IPS-11a (cell line): ENCODE data around the gene SLC38A5.
A peak's percentile ranks its signal among the peaks of the same experiment; 100 is the strongest.
"Not testable (repeated sequence)": the region's sequence is repeated elsewhere in the genome, so short reads cannot be mapped to it uniquely, and the experiment has no call there.

ENCODE experiments used
- H3K4me3 ChIP-seq: one replicate; pipeline ENCODE4 v1.5.1; 2013; ENCODE audit warnings: low read depth, low read length, control low read depth

The SLC38A5 gene

GRCh38 chrX:48470110-48470832 lies at the start of gene SLC38A5:
SLC38A5 (minus strand) TSS chrX:48470260; CDS start chrX:48467924, 2,336 bp downstream.
- peak within 1 kb of the TSS; percentile 57 for H3K4me3 ChIP-seq

GRCh38 chrX:48519481-48519880 lies 49.4 kb upstream of the SLC38A5 start:
- H3K4me3 ChIP-seq: not testable (repeated sequence)

GRCh38 chrX:48516987-48517386 lies 46.9 kb upstream of the SLC38A5 start:
- no peak overlapping the region for H3K4me3 ChIP-seq

- no peak overlapping the region for H3K4me3 ChIP-seq
These were observed 46.2 kb upstream of the SLC38A5 start for GRCh38 chrX:48516285-48516684.

- H3K4me3 ChIP-seq: no peak overlapping the region
These were observed 45.8 kb upstream of the SLC38A5 start for GRCh38 chrX:48515842-48516241.

GRCh38 chrX:48514868-48515460 lies 44.9 kb upstream of the SLC38A5 start:
- H3K4me3 ChIP-seq: no peak overlapping the region

- no peak overlapping the region for H3K4me3 ChIP-seq
These were observed 44.2 kb upstream of the SLC38A5 start for GRCh38 chrX:48514126-48514806.

- H3K4me3 ChIP-seq: no peak overlapping the region
These were observed 43.6 kb upstream of the SLC38A5 start for GRCh38 chrX:48513670-48514069.

- no peak overlapping the region for H3K4me3 ChIP-seq
These were observed 42.4 kb upstream of the SLC38A5 start for GRCh38 chrX:48512371-48512935.

GRCh38 chrX:48511560-48511959 lies 41.5 kb upstream of the SLC38A5 start:
- H3K4me3 ChIP-seq: no peak overlapping the region

- peak overlapping the region; percentile 75 for H3K4me3 ChIP-seq
These were observed 39.6 kb upstream of the SLC38A5 start for GRCh38 chrX:48509619-48510018.

- peak overlapping the region; percentile 75 for H3K4me3 ChIP-seq
These were observed 39.2 kb upstream of the SLC38A5 start for GRCh38 chrX:48509245-48509590.

- peak within 1 kb of the TSS; percentile 75 for H3K4me3 ChIP-seq
These were observed 38.6 kb upstream of the SLC38A5 start, which contains the start of gene PORCN for GRCh38 chrX:48508400-48509244. PORCN (plus strand) TSS chrX:48508992; CDS start chrX:48509821, 829 bp downstream.

GRCh38 chrX:48507246-48507645 lies 37.2 kb upstream of the SLC38A5 start:
- no peak overlapping the region for H3K4me3 ChIP-seq

- no peak overlapping the region for H3K4me3 ChIP-seq
These were observed 35.4 kb upstream of the SLC38A5 start for GRCh38 chrX:48505481-48505880.

GRCh38 chrX:48504261-48504660 lies 34.2 kb upstream of the SLC38A5 start:
- no peak overlapping the region for H3K4me3 ChIP-seq

GRCh38 chrX:48498374-48498809 lies 28.3 kb upstream of the SLC38A5 start:
- no peak overlapping the region for H3K4me3 ChIP-seq

GRCh38 chrX:48497871-48498270 lies 27.8 kb upstream of the SLC38A5 start:
- H3K4me3 ChIP-seq: no peak overlapping the region

GRCh38 chrX:48496660-48497059 lies 26.6 kb upstream of the SLC38A5 start:
- no peak overlapping the region for H3K4me3 ChIP-seq

- no peak overlapping the region for H3K4me3 ChIP-seq
These were observed 23.9 kb upstream of the SLC38A5 start for GRCh38 chrX:48493890-48494364.
